NCI-H2029 treated with DMSO at 0.1 percent for 48 hours (cell line): ENCODE results near the gene CLCNKA.
A peak's percentile ranks its signal among the peaks of the same experiment; 100 is the strongest.
"Not testable (repeated sequence)": the region's sequence is repeated elsewhere in the genome, so short reads cannot be mapped to it uniquely, and the experiment has no call there.

Experiments
- DNase-seq: peaks from one replicate; lab custom pipeline; 2025; lab: John Stamatoyannopoulos, UW

Gene CLCNKA

DNA sequence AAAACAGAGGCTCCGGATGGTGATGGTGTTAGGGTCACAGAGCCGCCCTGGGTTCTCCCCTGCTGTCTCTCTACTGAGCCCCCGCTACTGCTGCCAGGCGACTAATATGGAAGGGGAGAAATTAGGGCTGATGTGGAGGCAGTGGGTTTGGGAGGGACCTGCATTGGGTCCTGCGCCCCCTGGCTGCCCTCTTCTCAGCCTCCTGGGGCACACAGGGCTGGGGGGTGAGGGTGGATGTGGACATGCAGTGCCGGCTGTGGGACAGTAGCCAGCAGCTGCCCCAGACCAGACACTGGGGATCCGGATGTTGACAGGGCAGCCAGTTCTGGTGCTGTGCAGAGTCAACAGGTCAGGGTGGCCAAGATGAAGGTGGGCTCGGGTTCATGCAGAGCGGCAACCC, 20.3 kb downstream of the CLCNKA start:
- no peak for DNase-seq

DNA sequence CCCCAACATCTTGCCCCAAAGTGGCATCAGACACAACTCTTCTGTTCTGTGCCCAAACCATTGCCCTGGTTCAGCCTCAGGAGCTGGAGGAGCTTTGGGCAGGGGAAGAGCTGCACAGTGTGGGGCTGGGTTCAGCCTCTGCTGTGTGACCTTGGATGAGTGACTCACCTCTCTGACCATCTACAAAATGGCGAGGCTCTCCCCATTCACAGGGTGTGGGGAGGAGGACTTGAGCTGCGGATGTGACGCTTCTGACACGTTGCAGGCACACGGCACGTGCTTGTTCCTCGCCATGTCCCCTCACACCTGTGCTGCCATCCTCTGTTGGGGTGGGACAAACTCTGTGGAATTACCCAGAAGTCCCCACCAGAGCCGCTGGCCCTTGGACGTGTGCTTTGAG, 20.8 kb downstream of the CLCNKA start:
- not testable (repeated sequence) for DNase-seq

DNA sequence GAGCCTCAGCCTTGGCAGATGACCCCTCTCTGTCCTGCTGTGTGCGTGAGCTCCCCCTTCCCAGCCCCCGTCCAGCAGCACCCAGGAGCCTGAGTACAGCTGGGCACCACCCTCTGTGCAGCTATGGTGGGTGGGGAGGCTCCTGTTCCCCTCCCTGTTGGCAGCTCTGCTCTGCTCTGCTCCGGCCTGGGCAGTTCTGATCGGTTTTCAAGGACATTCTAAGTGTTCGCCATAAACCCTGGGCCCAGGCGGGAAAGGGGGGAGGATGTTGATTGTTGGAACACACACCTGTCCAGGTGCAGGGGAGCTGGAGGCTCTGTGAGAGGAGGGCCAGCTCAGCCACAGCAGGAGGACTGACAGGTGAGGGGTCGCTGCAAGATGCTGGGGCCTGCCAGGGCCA, 21.7 kb downstream of the CLCNKA start, which contains the start of gene CLCNKB:
Gene CLCNKB (plus strand): TSS at position 262 of the 400 bp plus-strand sequence. CDS start 711 bp downstream, outside the sequence.
- DNase-seq, result peak; percentile 4

GRCh38 chr1:16043950-16044349, 22.1 kb downstream of the CLCNKA start:
- no peak for DNase-seq

- no peak for DNase-seq
Measured at GRCh38 chr1:16046842-16047241, 25.0 kb downstream of the CLCNKA start.

- DNase-seq, result no peak
Measured at GRCh38 chr1:16047791-16048475, 26.1 kb downstream of the CLCNKA start.

- DNase-seq, result peak; percentile 36
Measured at GRCh38 chr1:16048573-16049189, 26.8 kb downstream of the CLCNKA start.

GRCh38 chr1:16050328-16050727, 28.5 kb downstream of the CLCNKA start:
- no peak for DNase-seq

DNA sequence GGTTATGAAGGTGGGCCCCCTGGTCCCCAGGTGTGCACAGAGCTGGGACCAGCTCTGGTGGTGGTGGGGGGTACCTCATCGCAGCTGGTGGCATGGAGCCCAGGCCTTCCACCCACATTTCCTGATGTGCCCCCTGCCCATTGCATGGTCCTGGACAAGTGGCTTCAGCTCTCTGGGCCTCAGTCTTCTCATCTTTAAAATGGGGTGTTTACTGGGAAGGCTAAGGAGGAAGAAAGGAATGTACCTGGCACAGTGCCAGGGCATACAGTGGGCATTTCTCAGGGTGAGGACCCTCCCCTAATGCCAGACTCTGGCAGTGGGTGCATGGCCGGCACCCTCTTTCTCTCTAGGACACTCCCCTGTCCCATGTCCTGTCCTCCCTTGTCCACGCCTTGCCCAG, 29.2 kb downstream of the CLCNKA start:
- no peak for DNase-seq

DNA sequence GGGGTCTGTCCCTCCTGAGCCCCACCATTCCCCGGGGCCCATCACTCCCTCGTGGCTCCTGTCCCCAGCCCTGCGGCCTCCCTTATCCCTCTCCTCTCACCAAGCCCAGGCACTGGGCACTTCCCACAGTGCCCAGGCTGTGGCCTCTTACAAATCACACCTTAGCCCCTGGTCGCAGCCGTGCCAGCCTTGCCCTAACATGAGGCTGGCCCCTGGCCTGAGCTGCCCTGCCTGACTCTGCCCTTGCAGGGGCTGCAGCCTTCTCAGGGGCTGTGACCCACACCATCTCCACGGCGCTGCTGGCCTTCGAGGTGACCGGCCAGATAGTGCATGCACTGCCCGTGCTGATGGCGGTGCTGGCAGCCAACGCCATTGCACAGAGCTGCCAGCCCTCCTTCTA, 30.1 kb downstream of the CLCNKA start:
- DNase-seq, result not testable (repeated sequence)

DNA sequence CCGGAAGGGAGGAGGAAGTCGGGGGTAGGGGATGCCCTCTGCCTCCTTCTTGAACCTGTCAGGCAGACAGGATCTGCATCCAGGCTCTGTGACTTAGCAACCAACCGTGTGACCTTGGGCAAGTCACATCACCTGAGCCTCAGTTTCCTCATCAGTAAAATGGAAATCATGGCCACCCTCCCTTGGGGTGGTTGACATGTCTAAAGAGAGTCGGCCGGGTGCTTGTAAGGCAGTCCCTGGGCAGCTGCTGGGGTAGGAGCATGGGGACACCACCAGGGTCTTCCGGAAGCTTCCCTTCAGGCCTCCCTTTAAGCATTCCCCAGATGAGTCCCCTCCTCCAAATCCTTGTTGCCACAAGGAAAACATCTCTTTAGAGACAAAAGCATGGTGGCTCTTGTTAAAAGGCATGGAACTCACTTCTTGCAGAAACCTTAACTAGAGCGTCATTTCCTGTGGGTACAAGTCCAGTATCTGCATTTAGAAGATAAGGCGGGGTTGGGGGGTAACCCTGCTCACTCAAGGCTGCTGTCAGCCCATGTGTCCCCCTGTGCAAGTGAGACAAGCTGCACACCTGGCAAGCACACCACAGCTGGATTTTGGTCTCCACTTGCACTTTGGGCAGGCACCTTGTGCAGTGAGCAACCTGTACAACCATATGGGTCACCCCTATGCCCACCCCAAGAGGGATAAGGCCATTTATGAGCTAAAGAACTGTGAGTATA, 32.1 kb downstream of the CLCNKA start:
- DNase-seq, result no peak

- DNase-seq, result no peak
Measured at GRCh38 chr1:16054598-16055540, 33.0 kb downstream of the CLCNKA start.

DNA sequence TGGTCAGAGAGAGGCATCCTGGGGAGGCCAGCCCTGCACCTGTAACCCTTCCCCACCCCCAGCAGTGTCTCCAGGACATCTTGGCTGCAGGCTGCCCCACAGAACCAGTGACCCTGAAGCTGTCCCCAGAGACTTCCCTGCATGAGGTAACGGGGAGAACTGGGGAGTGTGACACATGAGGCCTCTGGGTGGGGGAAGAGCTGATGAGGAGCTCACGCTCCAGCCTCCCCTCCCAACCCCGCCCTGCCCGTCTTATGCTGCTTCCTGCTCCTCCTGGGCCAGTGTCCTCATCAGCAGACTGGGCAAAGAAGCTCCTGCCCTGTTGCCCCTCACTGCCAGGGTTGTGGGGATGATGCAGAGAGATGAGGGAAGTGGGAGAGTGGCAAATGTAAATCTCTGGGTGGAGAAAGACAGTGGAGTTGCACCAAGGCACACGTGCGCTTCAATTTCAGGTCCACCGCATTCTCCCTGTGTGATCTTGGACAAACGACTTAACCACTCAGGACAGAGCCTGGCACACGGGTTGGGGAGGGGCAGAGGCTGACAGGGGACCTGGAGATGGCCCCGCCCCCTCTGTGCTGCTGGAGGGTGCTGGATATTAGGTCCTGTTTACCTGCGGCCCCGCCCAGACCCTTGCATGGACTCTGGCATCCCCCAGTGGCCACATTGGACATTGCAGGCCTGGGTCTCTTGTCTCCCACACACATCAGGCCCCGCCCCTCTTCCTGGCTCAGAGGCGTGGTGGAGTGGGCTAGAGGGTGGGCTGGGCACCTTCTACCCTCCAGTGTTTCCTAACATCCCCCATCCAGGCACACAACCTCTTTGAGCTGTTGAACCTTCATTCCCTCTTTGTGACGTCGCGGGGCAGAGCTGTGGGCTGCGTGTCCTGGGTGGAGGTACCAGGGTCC, 34.0 kb downstream of the CLCNKA start:
- peak; percentile 45 for DNase-seq

- DNase-seq, result not testable (repeated sequence)
Measured at GRCh38 chr1:16056521-16056912, 34.7 kb downstream of the CLCNKA start.

DNA sequence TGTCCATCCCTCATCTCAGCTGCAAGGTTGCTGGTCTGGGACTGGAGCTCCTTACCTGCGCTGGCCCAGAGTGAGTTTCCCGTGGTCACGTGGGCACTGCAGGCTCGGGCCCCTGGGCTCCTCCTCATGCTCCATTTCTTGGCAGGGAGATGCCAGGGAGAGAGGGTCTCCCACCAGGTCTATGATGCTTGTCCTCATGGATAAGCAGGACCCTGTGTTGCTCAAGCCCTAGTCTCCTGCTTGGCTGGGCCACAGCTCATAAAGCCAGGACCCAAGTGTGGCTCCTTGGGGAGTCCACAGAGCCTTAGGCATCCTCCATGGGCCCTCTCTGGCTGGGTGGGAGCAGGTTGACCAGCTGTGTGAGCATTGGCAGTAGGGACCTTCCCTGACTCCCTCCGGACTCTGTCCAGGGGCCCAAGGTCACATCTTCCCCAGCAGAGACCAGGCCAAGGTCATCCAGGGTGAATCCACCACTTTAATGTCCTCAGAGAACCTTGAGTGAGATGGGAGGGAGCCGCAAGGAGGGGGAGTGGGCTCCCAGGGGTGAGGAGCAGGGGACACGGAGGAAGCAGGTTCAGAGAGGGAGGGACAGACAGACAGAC, 35.6 kb downstream of the CLCNKA start:
- DNase-seq, result not testable (repeated sequence)

- DNase-seq, result not testable (repeated sequence)
Measured at GRCh38 chr1:16058394-16059120, 36.7 kb downstream of the CLCNKA start.

- DNase-seq, result no peak
Measured at GRCh38 chr1:16061266-16061665, 39.4 kb downstream of the CLCNKA start.

GRCh38 chr1:16061989-16062686, 40.3 kb downstream of the CLCNKA start:
- DNase-seq, result not testable (repeated sequence)

- DNase-seq, result not testable (repeated sequence)
Measured at GRCh38 chr1:16062687-16063075, 40.8 kb downstream of the CLCNKA start.
